GM12872 (cell line): Measurements from ENCODE around the gene TMEM185B.

ENCODE experiments used
- CTCF ChIP-seq: IDR thresholded peaks from 3 replicates; pipeline ENCODE4 v1.5.1; 2011; ENCODE audit warnings: low read depth, mild to moderate bottlenecking, low read length, moderate library complexity; ENCODE audit not compliant: insufficient read depth

Gene TMEM185B

GRCh38 chr2:120250640-120251039 is 27.4 kb upstream of the TMEM185B start:
- TF ChIP-seq CTCF = no peak

GRCh38 chr2:120247851-120248250 is 24.7 kb upstream of the TMEM185B start:
- TF ChIP-seq CTCF = no peak

GRCh38 chr2:120246546-120247300 is 23.5 kb upstream of the TMEM185B start:
- TF ChIP-seq CTCF = no peak

GRCh38 chr2:120245520-120246332 is 22.5 kb upstream of the TMEM185B start:
- TF ChIP-seq CTCF = no peak

GRCh38 chr2:120244656-120245519 is 21.7 kb upstream of the TMEM185B start:
- TF ChIP-seq CTCF = no peak

GRCh38 chr2:120243875-120244553 is 20.8 kb upstream of the TMEM185B start:
- no peak for TF ChIP-seq CTCF
